HG03135 (cell line): ENCODE data around the gene SLC34A3.
A peak's percentile ranks its signal among the peaks of the same experiment; 100 is the strongest.

ENCODE experiments used
- ATAC-seq: cut with Tn5 transposase; IDR thresholded peaks from one replicate; pipeline ENCODE4 v1.9.1; 2021; ENCODE audit warnings: mild to moderate bottlenecking, moderate library complexity; ENCODE audit not compliant: unreplicated experiment

SLC34A3 gene

DNA sequence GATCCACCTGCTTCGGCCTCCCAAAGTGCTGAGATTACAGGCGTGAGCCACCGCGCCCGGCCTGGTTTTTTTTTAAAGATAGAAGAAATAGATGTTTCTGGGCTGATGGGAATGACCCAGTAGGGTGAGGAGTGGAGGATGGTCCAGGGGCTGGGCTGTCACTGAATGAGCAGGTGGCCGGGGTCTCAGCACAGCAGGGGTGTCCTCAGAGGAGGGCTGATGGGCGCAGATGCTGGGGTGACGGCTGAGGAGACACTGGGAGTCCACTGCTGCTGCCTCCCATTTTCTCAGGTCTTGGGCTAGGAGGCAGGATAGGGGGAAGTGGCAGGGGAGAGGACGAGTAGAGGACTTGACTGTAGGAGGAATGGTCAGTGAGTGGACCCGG lies 44.5 kb downstream of the SLC34A3 start:
- no peak for ATAC-seq

DNA sequence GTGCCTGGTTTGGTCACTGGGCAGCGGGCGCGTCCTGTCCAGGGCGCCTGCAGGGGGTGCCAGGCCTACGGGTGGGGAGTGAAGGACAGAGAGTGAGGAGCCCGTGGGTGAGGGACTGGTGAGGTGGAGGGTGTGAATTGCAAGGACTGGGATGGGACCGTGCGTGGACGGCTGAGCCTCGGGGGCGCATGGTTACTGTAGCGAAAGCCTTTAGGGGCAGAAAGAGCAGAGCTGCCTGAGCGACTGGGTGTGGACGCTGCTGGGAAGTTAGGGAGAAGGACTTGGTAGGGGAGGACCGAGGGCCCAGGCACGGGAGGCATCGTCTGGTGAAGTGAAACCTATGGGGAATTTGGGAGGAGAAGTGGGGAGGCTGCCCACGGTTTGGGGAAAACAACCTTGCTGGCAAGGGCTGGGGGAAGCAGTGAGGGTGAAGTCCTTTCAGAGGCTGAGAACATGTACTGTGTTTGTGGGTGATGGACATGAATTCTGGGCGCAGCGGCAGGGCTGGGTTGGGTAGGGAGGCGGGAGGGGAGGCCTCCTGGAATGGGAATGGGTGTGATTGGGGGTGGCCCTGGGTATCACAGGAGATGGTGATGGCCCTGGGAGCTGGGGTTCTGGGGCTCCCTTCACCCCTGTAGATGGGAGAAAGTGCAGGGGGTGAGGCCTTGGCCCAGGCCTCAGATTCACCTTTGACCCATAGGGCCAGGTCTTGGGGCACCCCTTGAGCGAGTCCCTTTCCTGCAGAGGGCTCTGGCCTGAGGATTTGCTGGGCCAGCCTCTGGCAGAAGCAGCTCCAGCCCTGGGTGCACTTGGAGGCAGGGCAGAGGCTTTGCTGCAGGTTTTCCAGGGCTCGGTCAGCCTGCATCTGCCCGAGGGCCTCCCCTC lies 45.1 kb downstream of the SLC34A3 start:
- no peak for ATAC-seq

DNA sequence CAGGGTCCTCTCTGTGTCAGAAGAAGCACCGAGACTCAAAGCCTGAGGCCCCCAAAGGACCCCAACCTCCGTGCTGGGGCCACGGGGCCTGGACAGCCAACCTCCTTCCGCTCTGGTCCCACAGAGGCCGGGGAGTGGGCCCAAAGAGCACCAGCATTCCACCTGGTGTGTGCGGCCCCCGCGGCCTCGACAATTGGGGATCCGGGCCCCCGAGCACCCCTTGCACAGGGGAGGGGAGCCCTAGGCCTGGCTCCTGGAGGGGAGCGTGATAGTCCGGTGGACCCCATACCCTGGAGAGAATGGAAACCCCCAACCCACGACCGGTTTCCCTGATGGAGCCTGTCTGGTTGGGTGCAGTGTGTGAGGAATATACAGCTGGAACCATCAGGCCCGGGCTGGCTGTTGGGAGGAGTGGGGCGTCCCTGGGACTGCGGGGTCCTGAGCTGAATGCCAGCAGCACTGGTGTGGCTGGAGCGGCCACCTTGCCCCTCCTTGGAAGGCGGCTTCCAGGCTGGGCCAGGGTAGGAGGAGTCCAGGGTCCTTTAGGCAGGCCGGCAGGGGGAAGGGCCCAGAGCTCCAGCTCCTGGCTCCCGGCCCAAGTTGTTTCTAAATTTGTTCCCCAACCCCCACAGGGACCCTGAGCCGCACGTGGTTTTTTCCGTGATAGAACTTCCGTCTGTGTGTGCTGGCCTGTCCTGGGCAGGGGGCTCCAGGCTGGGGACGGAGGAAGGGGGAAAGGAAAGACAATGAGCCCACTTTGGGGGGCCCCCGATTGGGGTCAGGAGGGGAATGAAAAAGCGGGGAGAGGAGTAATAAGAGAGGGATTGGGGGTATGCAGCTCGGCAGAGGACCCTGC lies 46.0 kb downstream of the SLC34A3 start:
- ATAC-seq = no peak

DNA sequence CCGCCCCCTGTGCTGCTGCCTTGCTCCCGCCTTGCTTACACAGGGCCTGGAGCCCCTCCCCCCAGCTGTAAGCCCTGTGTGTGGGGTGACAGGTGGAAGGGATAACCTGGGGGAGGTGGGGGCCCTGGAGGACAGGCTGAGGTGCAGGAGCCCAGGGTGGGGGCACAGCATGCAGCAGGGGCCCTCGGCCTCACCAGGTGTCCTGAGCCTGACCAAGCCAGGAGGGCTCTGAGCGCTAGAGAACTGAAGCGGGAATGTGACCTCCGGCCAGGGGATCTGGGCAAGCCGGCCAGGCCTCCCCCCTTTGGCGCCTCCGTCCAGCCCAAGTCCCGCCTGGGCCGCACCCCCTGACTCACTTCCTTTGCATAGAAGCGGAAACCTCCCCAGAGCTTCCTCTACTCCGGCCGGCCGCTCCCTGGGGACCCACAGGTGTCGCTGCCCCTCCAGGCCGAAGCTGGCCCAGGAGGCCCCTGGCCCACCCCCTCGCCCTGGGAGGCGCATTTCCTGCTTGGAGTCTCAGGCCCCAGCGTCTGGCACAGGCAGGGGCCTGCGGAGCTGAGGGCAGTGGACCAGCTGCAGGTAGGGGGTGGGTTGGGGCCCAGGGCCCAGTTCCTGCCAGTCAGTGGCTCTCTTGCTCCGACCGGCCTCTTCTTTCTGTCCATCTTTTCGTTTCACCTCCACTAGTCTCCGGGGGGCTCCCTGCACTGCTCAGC lies 46.8 kb downstream of the SLC34A3 start, which contains the start of gene TOR4A:
Gene TOR4A (plus strand): TSS at position 398 of the 713 bp plus-strand sequence. CDS start 964 bp downstream, outside the sequence.
- peak; percentile 63 for ATAC-seq

DNA sequence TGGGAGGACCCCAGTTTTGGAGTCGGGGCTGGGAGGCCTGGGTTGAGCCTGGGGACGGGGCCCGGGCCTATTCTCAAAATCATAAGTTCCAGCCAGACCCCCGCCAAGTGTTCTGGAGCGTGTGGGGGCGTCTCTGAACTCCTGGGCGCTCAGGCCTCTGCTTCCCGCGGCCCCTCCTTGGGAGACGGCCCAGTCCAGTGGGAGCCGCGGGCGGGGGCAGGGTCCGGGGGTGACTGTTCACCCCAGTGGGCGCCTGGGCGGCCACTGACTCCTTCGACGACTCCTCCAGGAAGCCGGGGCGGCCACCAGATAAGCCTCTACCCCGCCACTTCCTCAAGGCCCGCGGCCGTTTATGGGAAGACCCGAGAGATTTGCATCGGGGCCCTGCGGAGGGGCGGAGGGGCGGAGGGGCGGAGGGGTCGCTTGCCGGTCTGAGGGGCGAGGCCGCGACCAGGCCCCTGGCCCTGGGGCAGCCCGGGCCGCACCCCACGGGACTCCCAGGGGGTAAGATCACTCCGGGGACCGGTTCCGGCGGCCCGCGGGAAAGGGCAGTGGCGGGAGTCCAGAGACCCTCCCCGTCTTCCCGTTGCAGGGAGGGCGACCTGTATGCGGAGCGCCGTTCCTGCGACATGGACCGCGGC lies 47.5 kb downstream of the SLC34A3 start:
- peak; percentile 15 for ATAC-seq

DNA sequence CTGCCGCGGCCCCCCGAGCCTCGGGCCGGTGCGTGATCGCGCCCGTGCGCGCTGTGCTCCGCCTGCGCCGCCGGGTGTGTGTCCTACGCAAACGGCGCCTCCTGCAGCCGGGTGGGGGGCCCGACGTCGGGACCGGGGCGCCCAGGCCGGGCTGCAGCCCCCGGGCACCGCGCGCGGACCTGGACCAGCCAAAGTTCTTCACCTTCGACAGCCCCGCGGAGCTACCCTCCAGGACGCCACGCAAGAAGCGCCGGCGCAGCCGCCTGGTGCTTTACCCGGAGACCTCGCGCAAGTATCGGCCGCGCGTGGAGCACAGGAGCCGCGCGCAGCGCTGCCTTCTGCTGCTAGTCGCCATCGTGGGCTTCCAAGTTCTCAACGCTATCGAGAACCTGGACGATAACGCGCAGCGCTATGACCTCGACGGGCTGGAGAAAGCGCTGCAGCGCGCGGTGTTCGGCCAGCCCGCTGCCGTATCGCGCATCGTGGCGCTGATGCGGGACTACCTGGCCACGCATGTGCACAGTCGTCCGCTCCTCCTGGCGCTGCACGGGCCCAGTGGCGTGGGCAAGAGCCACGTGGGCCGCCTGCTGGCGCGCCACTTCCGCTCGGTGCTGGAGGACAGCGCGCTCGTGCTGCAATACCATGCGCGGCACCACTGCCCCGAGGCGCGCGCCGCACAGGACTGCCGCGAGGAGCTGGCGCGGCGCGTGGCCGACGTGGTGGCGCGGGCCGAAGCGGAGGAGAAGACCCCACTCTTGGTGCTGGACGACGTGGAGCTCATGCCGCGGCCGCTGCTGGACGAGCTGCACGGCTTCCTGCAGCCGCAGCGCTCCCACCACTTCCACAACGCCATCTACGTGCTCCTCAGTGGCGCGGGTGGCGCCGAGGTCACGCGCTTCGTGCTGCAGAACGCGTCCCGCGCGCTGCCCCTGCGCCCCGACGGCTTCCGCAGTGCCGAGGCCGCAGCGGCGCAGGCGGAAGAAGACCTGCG lies 48.3 kb downstream of the SLC34A3 start:
- no peak for ATAC-seq

DNA sequence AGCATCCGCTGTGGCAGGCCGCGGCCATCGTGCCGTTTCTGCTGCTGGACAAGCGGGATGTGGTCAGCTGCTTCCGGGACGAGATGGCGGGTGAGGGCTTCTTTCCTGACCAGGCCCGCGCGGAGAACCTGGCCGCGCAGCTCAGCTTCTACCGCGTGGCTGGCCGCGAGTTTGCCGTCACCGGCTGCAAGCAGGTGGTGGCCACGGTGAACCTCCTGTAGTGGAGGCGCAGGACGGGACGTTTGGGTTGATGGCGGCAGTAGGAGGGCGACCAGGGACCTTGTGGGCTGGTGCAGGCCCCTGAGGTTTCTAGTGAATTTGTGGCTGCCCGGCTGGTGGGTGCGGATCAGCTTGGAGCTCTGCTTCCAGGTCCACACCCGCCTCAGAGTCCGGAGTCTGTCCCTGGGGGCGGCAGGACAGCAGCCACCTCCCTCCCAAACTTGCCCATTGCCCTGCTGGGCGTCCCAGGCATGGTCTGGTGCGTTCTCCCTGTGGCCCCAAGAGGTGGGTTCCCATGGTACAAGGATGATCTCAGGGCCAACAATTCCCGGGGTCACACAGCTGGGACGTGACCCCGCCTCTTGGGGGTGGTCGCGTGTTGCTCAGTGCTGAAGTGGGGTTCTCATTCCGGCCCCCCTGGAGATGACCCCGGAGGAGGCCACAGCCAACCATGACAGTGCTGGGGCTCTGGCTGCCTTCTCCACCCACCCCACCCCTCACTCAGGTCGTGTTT lies 49.2 kb downstream of the SLC34A3 start:
- ATAC-seq = no peak

DNA sequence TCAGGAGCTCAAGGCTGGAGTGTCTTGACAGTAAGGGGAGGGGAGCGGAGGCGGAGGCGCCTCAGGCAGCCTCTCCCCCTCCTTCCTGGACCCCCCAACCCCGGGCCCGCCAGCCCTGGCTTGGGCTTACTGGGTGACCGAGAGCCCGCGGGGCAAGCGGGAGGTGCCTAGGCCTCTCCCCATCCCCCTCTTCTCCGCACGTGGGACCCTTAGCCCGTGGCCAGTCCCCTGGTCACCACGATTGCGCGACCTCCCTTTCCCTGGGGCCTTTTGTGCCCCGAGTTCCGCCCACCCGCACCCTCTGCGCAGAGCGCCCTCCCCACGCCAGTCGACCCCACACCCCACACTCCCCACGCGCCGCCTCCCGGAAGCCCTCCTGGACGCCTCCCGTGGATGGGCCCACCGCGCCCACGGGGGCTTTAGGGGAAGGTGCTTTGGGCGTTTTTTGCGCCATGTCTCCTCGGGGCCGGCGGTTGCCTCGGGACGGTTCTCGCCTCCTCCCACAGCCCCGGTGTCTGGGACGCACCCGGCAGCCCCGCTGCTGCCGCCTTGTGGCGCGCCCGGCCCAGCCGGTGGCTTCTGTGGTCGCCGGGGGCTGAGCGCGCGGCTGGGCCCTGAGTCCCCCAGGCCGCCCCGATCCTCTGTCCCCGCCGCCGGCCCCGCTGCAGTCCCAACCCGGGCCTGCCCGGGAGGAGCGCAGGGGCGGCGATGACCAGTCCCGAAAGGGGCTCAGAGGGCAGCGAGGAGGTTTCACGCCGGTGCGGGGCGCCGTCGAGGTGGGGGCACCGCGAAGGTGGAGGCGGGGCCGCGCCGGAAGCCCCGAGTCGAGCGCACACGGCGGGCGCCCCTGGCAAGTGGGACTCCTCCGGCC lies 50.0 kb downstream of the SLC34A3 start:
- ATAC-seq = no peak

DNA sequence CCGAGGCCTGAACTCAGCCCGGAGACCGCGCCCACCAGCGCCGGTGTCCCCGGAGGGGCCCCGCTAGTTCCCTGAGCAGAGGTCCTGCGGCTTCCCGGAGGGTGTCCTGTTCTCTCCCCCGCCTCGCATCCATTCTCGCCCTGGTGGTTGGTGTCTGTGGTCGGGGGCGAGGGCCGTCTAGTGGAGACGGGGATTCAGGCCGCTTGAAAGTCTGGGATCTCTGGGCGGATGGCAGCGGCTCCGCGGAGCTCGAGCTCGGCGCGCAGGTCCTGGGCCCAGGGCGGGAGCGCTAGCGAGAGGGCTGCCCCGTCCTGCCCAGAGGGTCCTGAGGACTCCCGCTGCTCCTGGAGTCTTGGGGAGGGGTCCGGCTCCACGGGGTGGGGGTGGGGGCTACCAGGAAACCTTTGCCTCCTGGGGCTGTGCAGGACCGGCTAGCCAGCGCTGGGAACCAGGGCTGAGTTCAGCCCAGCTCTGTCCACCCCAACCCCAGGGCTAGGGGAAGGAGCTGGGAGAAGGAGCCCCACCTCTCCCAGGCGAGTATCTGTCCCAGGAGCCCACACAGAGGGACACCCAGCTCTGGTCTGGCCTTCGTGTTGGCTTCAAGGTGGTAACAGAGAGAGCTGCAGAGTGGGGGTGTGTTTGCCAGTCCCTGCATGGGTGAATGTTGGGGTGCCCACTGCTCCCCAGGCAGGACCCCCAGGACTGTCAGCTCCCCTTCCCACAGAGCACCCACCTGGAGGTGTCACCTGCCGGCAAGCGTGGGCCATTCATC lies 50.8 kb downstream of the SLC34A3 start:
- no peak for ATAC-seq
